Subcutaneous adipose tissue (tissue), 4 donors: Measurements from ENCODE around the gene CEACAM5. TPM values are rescaled to one million over a fixed set of nuclear protein-coding genes. Genes with fewer than 3 reads are reported as not detected.

Experiments
- CTCF ChIP-seq: fragments of 450-650 bp; IDR thresholded peaks from one replicate; pipeline ENCODE4 v1.5.1; 2016; ENCODE audit warnings: low read depth, mild to moderate bottlenecking, control low read depth, antibody characterized with exemption, moderate library complexity
- total RNA-seq, 4 donors: library from RNA; depleted of rRNA; stranded (reverse); fragments of >200 nt; gene quantifications; one replicate each; pipeline ENCODE4 v1.1.0, GENCODE V29; 2016

Gene CEACAM5
- total RNA-seq, 4 donors from 2014 or later = 0.17 to 1.6 TPM; not detected in 2

- TF ChIP-seq CTCF = no peak
Measured at GRCh38 chr19:41767115-41767514, 58.7 kb downstream of the CEACAM5 start.

GRCh38 chr19:41769608-41770007 is 61.2 kb downstream of the CEACAM5 start:
- no peak for TF ChIP-seq CTCF

DNA sequence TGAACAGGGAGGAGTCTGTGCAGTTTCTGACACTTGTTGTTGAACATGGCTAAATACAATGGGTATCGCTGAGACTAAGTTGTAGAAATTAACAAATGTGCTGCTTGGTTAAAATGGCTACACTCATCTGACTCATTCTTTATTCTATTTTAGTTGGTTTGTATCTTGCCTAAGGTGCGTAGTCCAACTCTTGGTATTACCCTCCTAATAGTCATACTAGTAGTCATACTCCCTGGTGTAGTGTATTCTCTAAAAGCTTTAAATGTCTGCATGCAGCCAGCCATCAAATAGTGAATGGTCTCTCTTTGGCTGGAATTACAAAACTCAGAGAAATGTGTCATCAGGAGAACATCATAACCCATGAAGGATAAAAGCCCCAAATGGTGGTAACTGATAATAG is 63.0 kb downstream of the CEACAM5 start:
- TF ChIP-seq CTCF = no peak

DNA sequence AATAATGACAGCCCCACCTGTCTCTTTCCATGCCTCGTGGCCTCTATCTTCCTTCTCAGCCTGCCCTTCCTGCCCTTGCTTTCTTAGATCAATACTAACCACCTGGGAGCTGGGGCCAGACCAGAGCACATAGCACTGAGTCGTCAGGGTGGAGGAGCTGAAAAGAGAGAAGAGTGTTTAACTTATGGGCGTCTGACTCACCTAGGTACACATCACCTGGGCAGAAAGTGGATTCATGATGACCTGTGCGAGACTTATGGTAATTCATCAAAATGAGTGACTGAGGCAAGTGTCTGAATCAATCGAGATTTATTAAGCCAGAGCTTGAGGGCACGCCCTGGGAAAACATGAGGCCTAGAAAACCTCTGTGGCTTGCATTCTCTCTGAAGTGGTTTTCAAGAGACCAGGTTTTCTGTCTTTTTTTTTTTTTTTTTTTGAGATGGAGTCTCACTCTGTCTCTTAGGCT is 66.1 kb downstream of the CEACAM5 start:
- TF ChIP-seq CTCF = no peak

GRCh38 chr19:41776700-41777099 is 68.3 kb downstream of the CEACAM5 start:
- TF ChIP-seq CTCF = no peak

Other genes with a start within 250 kb of the CEACAM5 start
- gene CEACAM21, start 132.5 kb upstream of the CEACAM5 start, total RNA-seq = 1 to 10 TPM in 2 of 4 donors, not detected in 2; 1.1 to 3.1 TPM
- gene CEACAM4, start 81.6 kb upstream of the CEACAM5 start, total RNA-seq = 1 to 10 TPM in 3 of 4 donors, not detected in 1; 1.9 to 3.6 (median 2.6) TPM
- gene CEACAM7, start 20.4 kb upstream of the CEACAM5 start, total RNA-seq = 1 to 10 TPM in 1 of 4 donors, not detected in 3; 1.3 TPM
- gene CEACAM6, start 46.9 kb downstream of the CEACAM5 start, total RNA-seq = not detected
- gene CEACAM3, start 88.0 kb downstream of the CEACAM5 start, total RNA-seq = under 1 TPM in 1 of 4 donors, not detected in 3; 0.68 TPM
- not detected for gene LYPD4, start 136.1 kb downstream of the CEACAM5 start, total RNA-seq
- not detected for gene DMRTC2, start 136.4 kb downstream of the CEACAM5 start, total RNA-seq
- gene RPS19, start 151.6 kb downstream of the CEACAM5 start, total RNA-seq = 100 to 1,000 TPM; 653 to 927 (median 891) TPM
- under 1 TPM in 1 of 4 donors, not detected in 3; 0.51 TPM for gene CD79A, start 168.7 kb downstream of the CEACAM5 start, total RNA-seq
- gene ARHGEF1, start 174.6 kb downstream of the CEACAM5 start, total RNA-seq = 100 to 1,000 TPM in 1 of 4 donors, 10 to 100 TPM in 3; 34.1 to 106 (median 53.9) TPM
- gene ERFL, start 219.8 kb downstream of the CEACAM5 start, total RNA-seq = under 1 TPM in 1 of 4 donors, not detected in 3; 0.22 TPM